OCI-LY7 (cell line): ENCODE data around the gene MRPL46. TPM values are rescaled to one million over a fixed set of nuclear protein-coding genes. Genes with fewer than 3 reads are reported as not detected.
A peak's percentile ranks its signal among the peaks of the same experiment; 100 is the strongest.

ENCODE experiments used
- BruUV-seq: library from RNA; stranded (reverse); fragments of 400-500 nt; replicated peaks from 2 replicates; lab custom pipeline; 2021; lab: Mats Ljungman, UMichigan
- CTCF ChIA-PET: fragments of 300-600 bp; sonication (Branson Sonifier 250); formaldehyde crosslinking; loops from one replicate; lab custom pipeline; 2022; ENCODE audit warnings: antibody characterized with exemption; ENCODE audit not compliant: unreplicated experiment; lab: Charles Lee
- POLR2A ChIA-PET: fragments of 300-600 bp; sonication (Branson Sonifier 250); formaldehyde crosslinking; loops from one replicate; lab custom pipeline; 2022; ENCODE audit warnings: antibody characterized with exemption; lab: Charles Lee
- DNase-seq: peaks from one replicate; pipeline ENCODE4 v3.0.0-alpha.2; 2015; ENCODE audit warnings: low spot score
- H2AFZ ChIP-seq: fragments of 200-600 bp; sonication (generic), shearing (Covaris generic); 2 replicates; pipeline ENCODE4 v1.6.1; 2014; ENCODE audit warnings: mild to moderate bottlenecking, antibody characterized with exemption, low read length, moderate library complexity
- H3K27ac ChIP-seq: fragments of 200-600 bp; sonication (generic); 2 replicates; pipeline ENCODE4 v1.5.1; 2014; ENCODE audit warnings: mixed run types, low read depth, mild to moderate bottlenecking, moderate library complexity, low read length, inconsistent platforms; ENCODE audit not compliant: poor library complexity, severe bottlenecking
- H3K36me3 ChIP-seq: fragments of 200-600 bp; sonication (generic); 2 replicates; pipeline ENCODE4 v1.6.1; 2014; ENCODE audit warnings: mild to moderate bottlenecking, antibody characterized with exemption, low read length, moderate library complexity, mixed read lengths; ENCODE audit not compliant: insufficient read depth
- H3K4me1 ChIP-seq: fragments of 200-600 bp; sonication (generic); 2 replicates; pipeline ENCODE4 v1.5.1; 2014; ENCODE audit warnings: mild to moderate bottlenecking, low read length; ENCODE audit not compliant: insufficient read depth, poor library complexity, severe bottlenecking
- H3K4me2 ChIP-seq: fragments of 200-600 bp; sonication (generic); 2 replicates; pipeline ENCODE4 v1.6.1; 2014; ENCODE audit warnings: mild to moderate bottlenecking, low read length
- H3K4me3 ChIP-seq: fragments of 200-600 bp; sonication (generic); 2 replicates; pipeline ENCODE4 v1.5.1; 2014; ENCODE audit warnings: mild to moderate bottlenecking, low read depth, low read length; ENCODE audit not compliant: poor library complexity, severe bottlenecking
- H3K79me2 ChIP-seq: fragments of 200-600 bp; sonication (generic); 2 replicates; pipeline ENCODE4 v1.6.1; 2016; ENCODE audit warnings: low read depth, mild to moderate bottlenecking, low read length, moderate library complexity, mixed read lengths; ENCODE audit not compliant: insufficient read depth
- H3K9me2 ChIP-seq: fragments of 200-600 bp; sonication (generic); 2 replicates; pipeline ENCODE4 v1.6.1; 2016; ENCODE audit warnings: mild to moderate bottlenecking, low read length, mixed read lengths; ENCODE audit not compliant: insufficient read depth
- H3K9me3 ChIP-seq: fragments of 200-600 bp; sonication (generic); 2 replicates; pipeline ENCODE4 v1.6.1; 2014; ENCODE audit warnings: mild to moderate bottlenecking, mixed run types, low read length, mixed read lengths
- H4K20me1 ChIP-seq: fragments of 200-600 bp; sonication (generic); 2 replicates; pipeline ENCODE4 v1.6.1; 2014; ENCODE audit warnings: mild to moderate bottlenecking, antibody characterized with exemption, low read length, moderate library complexity, mixed read lengths; ENCODE audit not compliant: insufficient read depth
- EZH2phosphoT487 ChIP-seq: fragments of 200-600 bp; sonication (generic); IDR thresholded peaks from 2 replicates; pipeline ENCODE4 v1.6.1; 2018; ENCODE audit warnings: low read depth, borderline replicate concordance, mild to moderate bottlenecking, mixed run types, antibody characterized with exemption, low read length, moderate library complexity, mixed read lengths
- intact Hi-C: fragments of 100-400 bp; cut with micrococcal nuclease; formaldehyde crosslinking; loops from one replicate; pipeline ENCODE4 v1.10.0; 2022; ENCODE audit not compliant: unreplicated experiment
- total RNA-seq, 2 experiments: library from RNA; depleted of rRNA in 1 of 2; stranded (reverse); fragments of >200 nt in 1 of 2; shearing (Covaris generic) in 1 of 2; gene quantifications; 2 replicates each; pipeline ENCODE4 v1.2.3, GENCODE V29; 2014 to 2022
- TF ChIP-seq, protein P1 (sequence below): fragments of 200-600 bp; sonication (generic); conservative IDR thresholded peaks from 2 replicates; pipeline ENCODE4 v1.5.1; 2014; ENCODE audit warnings: mild to moderate bottlenecking, antibody characterized with exemption, low read length, moderate library complexity, mixed read lengths

Gene MRPL46
- total RNA-seq, 2 experiments from 2014 or later, result 30.4 to 37.2 TPM

DNA sequence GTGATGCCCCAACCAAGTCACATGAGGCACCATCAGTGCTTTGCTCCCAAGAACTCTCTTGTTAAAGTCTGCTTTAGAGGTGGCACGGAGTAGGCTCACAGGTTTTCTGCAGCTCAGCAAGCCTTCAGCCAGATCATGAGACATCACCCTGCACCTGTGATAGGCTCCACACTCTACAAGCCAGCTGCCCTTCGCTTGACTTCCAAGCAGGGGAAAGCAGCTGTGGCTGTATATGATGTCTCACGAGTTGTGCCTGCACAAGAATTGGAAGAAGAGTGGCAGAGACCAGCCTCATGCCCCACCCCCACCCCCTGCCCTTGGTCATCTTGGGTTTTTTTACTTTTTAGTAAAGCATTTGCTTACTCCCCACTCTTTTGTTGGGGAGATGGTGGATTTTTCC, 22.8 kb upstream of the MRPL46 start:
- no TSS peak for BruUV-seq
- no peak overlapping the region for H3K27ac ChIP-seq
- H3K9me2 ChIP-seq, result no peaks in the 10 kb centered on the region
- no peaks in the 10 kb centered on the region for H3K36me3 ChIP-seq
- H3K4me3 ChIP-seq, result no peak overlapping the region
- no peaks in the 10 kb centered on the region for H4K20me1 ChIP-seq
- no peaks in the 10 kb centered on the region for H3K9me3 ChIP-seq
- H3K4me1 ChIP-seq, result no peaks in the 10 kb centered on the region
- no peak for TF ChIP-seq EZH2phosphoT487
- TF ChIP-seq, protein P1, sequence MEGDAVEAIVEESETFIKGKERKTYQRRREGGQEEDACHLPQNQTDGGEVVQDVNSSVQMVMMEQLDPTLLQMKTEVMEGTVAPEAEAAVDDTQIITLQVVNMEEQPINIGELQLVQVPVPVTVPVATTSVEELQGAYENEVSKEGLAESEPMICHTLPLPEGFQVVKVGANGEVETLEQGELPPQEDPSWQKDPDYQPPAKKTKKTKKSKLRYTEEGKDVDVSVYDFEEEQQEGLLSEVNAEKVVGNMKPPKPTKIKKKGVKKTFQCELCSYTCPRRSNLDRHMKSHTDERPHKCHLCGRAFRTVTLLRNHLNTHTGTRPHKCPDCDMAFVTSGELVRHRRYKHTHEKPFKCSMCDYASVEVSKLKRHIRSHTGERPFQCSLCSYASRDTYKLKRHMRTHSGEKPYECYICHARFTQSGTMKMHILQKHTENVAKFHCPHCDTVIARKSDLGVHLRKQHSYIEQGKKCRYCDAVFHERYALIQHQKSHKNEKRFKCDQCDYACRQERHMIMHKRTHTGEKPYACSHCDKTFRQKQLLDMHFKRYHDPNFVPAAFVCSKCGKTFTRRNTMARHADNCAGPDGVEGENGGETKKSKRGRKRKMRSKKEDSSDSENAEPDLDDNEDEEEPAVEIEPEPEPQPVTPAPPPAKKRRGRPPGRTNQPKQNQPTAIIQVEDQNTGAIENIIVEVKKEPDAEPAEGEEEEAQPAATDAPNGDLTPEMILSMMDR, result no peak
- no peak overlapping the region for H2AFZ ChIP-seq
- intact Hi-C loops, result no loop called here
- no peak for DNase-seq
- H3K4me2 ChIP-seq, result no peak overlapping the region
- no peaks in the 10 kb centered on the region for H3K79me2 ChIP-seq
- CTCF ChIA-PET, result no interaction called here
- POLR2A ChIA-PET, result no interaction called here

- no peak overlapping the region for H2AFZ ChIP-seq
- H3K4me2 ChIP-seq, result no peak overlapping the region
- no peaks in the 10 kb centered on the region for H3K79me2 ChIP-seq
- CTCF ChIA-PET, result no interaction called here
- H3K4me1 ChIP-seq, result no peaks in the 10 kb centered on the region
- H3K27ac ChIP-seq, result no peak overlapping the region
- no peaks in the 10 kb centered on the region for H3K9me2 ChIP-seq
- intact Hi-C loops, result no loop called here
- H3K4me3 ChIP-seq, result no peak overlapping the region
- H3K36me3 ChIP-seq, result no peaks in the 10 kb centered on the region
- BruUV-seq, result no TSS peak
- H4K20me1 ChIP-seq, result no peaks in the 10 kb centered on the region
- no peak for TF ChIP-seq EZH2phosphoT487
- TF ChIP-seq, protein P1, result peak; percentile 36
- POLR2A ChIA-PET, result interaction anchor here (0.7 kb wide), 1 partner anchor 725 kb away, joined by 3 read pairs; no protein-coding TSS in a partner anchor
- DNase-seq, result no peak
- H3K9me3 ChIP-seq, result no peaks in the 10 kb centered on the region
These were observed 22.1 kb upstream of the MRPL46 start for GRCh38 chr15:88489321-88489720.

- ChIA-PET CTCF (interaction anchor here (0.6 kb wide), 1 partner anchor 355 kb away, joined by 3 read pairs; no protein-coding TSS in a partner anchor), POLR2A (no interaction called here)
- DNase-seq, result no peak
- Histone ChIP-seq H4K20me1 (no peaks in the 10 kb centered on the region), H3K27ac (no peak overlapping the region), H3K79me2 (no peaks in the 10 kb centered on the region), H2AFZ (no peak overlapping the region), H3K36me3 (no peaks in the 10 kb centered on the region), H3K4me3 (no peak overlapping the region), H3K9me3 (no peaks in the 10 kb centered on the region), H3K4me2 (no peak overlapping the region), H3K9me2 (no peaks in the 10 kb centered on the region), H3K4me1 (no peaks in the 10 kb centered on the region)
- BruUV-seq, result no TSS peak
- intact Hi-C loops, result no loop called here
- TF ChIP-seq, protein P1, result no peak
- no peak for TF ChIP-seq EZH2phosphoT487
These were observed 20.8 kb upstream of the MRPL46 start for GRCh38 chr15:88487796-88488523.
